Measurements from ENCODE around the gene SLC25A48. TPM values are rescaled to one million over a fixed set of nuclear protein-coding genes. Genes with fewer than 3 reads are reported as not detected.
A peak's percentile ranks its signal among the peaks of the same experiment; 100 is the strongest.

Gene SLC25A48
- total RNA-seq, 1 experiment from 2014 or later, result not detected

- DNase-seq, result no peak
- Histone ChIP-seq H3K9me2 (replicated peaks; ENCODE audit: insufficient read depth, low read length) (no peaks in the 10 kb centered on the region), H3K4me1 (ENCODE audit: low read length) (no peaks in the 10 kb centered on the region), H3K36me3 (ENCODE audit: insufficient read depth, low read length) (no peaks in the 10 kb centered on the region), H3K79me2 (ENCODE audit: low read length) (no peaks in the 10 kb centered on the region), H3K4me3 (ENCODE audit: low read length) (no peak overlapping the region), H3K27me3 (ENCODE audit: low read length) (no peaks in the 10 kb centered on the region), H2AFZ (ENCODE audit: low read length) (no peak overlapping the region), H3K27ac (ENCODE audit: low read length) (no peak overlapping the region), H3K9ac (ENCODE audit: low read length) (no peak overlapping the region), H3K9me3 (ENCODE audit: low read length) (no peaks in the 10 kb centered on the region), H4K20me1 (ENCODE audit: insufficient read depth, low read depth, low read length) (no peaks in the 10 kb centered on the region), H3K4me2 (ENCODE audit: low read depth, low read length, poor library complexity, severe bottlenecking) (no peak overlapping the region)
These were observed 6.3 kb upstream of the SLC25A48 start for GRCh38 chr5:135827965-135828781.

GRCh38 chr5:135828782-135829127 lies 5.7 kb upstream of the SLC25A48 start:
- no peaks in the 10 kb centered on the region for H3K27me3 ChIP-seq (ENCODE audit: low read length)
- H3K9ac ChIP-seq (ENCODE audit: low read length), result no peak overlapping the region
- H3K4me3 ChIP-seq (ENCODE audit: low read length), result no peak overlapping the region
- DNase-seq, result no peak
- H3K79me2 ChIP-seq (ENCODE audit: low read length), result no peaks in the 10 kb centered on the region
- no peak overlapping the region for H2AFZ ChIP-seq (ENCODE audit: low read length)
- H3K4me1 ChIP-seq (ENCODE audit: low read length), result no peaks in the 10 kb centered on the region
- no peak overlapping the region for H3K27ac ChIP-seq (ENCODE audit: low read length)
- H3K4me2 ChIP-seq (ENCODE audit: low read depth, low read length, poor library complexity, severe bottlenecking), result no peak overlapping the region
- H3K9me3 ChIP-seq (ENCODE audit: low read length), result no peaks in the 10 kb centered on the region
- H3K9me2 ChIP-seq (replicated peaks; ENCODE audit: insufficient read depth, low read length), result no peaks in the 10 kb centered on the region
- no peaks in the 10 kb centered on the region for H3K36me3 ChIP-seq (ENCODE audit: insufficient read depth, low read length)
- no peaks in the 10 kb centered on the region for H4K20me1 ChIP-seq (ENCODE audit: insufficient read depth, low read depth, low read length)

- no peaks in the 10 kb centered on the region for H3K79me2 ChIP-seq (ENCODE audit: low read length)
- no peak overlapping the region for H2AFZ ChIP-seq (ENCODE audit: low read length)
- no peak overlapping the region for H3K9ac ChIP-seq (ENCODE audit: low read length)
- no peaks in the 10 kb centered on the region for H3K27me3 ChIP-seq (ENCODE audit: low read length)
- H3K36me3 ChIP-seq (ENCODE audit: insufficient read depth, low read length), result no peaks in the 10 kb centered on the region
- H3K27ac ChIP-seq (ENCODE audit: low read length), result no peak overlapping the region
- H3K4me2 ChIP-seq (ENCODE audit: low read depth, low read length, poor library complexity, severe bottlenecking), result no peak overlapping the region
- no peaks in the 10 kb centered on the region for H4K20me1 ChIP-seq (ENCODE audit: insufficient read depth, low read depth, low read length)
- no peak for DNase-seq
- H3K4me1 ChIP-seq (ENCODE audit: low read length), result no peaks in the 10 kb centered on the region
- H3K9me3 ChIP-seq (ENCODE audit: low read length), result no peaks in the 10 kb centered on the region
- no peaks in the 10 kb centered on the region for H3K9me2 ChIP-seq (replicated peaks; ENCODE audit: insufficient read depth, low read length)
- no peak overlapping the region for H3K4me3 ChIP-seq (ENCODE audit: low read length)
These were observed 5.3 kb upstream of the SLC25A48 start for GRCh38 chr5:135829179-135829578.

GRCh38 chr5:135829681-135830383 lies 4.6 kb upstream of the SLC25A48 start:
- Histone ChIP-seq H3K9me3 (ENCODE audit: low read length) (no peaks in the 10 kb centered on the region), H3K4me2 (ENCODE audit: low read depth, low read length, poor library complexity, severe bottlenecking) (no peak overlapping the region), H3K9me2 (replicated peaks; ENCODE audit: insufficient read depth, low read length) (no peaks in the 10 kb centered on the region), H3K9ac (ENCODE audit: low read length) (no peak overlapping the region), H4K20me1 (ENCODE audit: insufficient read depth, low read depth, low read length) (no peaks in the 10 kb centered on the region), H3K27ac (ENCODE audit: low read length) (no peak overlapping the region), H3K27me3 (ENCODE audit: low read length) (no peaks in the 10 kb centered on the region), H2AFZ (ENCODE audit: low read length) (no peak overlapping the region), H3K36me3 (ENCODE audit: insufficient read depth, low read length) (no peaks in the 10 kb centered on the region), H3K4me1 (ENCODE audit: low read length) (no peaks in the 10 kb centered on the region), H3K79me2 (ENCODE audit: low read length) (no peaks in the 10 kb centered on the region), H3K4me3 (ENCODE audit: low read length) (no peak overlapping the region)
- peak; percentile 88 for DNase-seq

- H2AFZ ChIP-seq (ENCODE audit: low read length), result no peak overlapping the region
- H3K27ac ChIP-seq (ENCODE audit: low read length), result no peak overlapping the region
- no peaks in the 10 kb centered on the region for H3K36me3 ChIP-seq (ENCODE audit: insufficient read depth, low read length)
- no peaks in the 10 kb centered on the region for H3K79me2 ChIP-seq (ENCODE audit: low read length)
- no peaks in the 10 kb centered on the region for H4K20me1 ChIP-seq (ENCODE audit: insufficient read depth, low read depth, low read length)
- H3K9me2 ChIP-seq (replicated peaks; ENCODE audit: insufficient read depth, low read length), result no peaks in the 10 kb centered on the region
- no peak overlapping the region for H3K9ac ChIP-seq (ENCODE audit: low read length)
- no peaks in the 10 kb centered on the region for H3K4me1 ChIP-seq (ENCODE audit: low read length)
- H3K4me2 ChIP-seq (ENCODE audit: low read depth, low read length, poor library complexity, severe bottlenecking), result no peak overlapping the region
- H3K27me3 ChIP-seq (ENCODE audit: low read length), result no peaks in the 10 kb centered on the region
- no peaks in the 10 kb centered on the region for H3K9me3 ChIP-seq (ENCODE audit: low read length)
- no peak overlapping the region for H3K4me3 ChIP-seq (ENCODE audit: low read length)
- no peak for DNase-seq
These were observed 4.1 kb upstream of the SLC25A48 start for GRCh38 chr5:135830384-135830700.

GRCh38 chr5:135830876-135831275 lies 3.6 kb upstream of the SLC25A48 start:
- Histone ChIP-seq H3K9ac (ENCODE audit: low read length) (no peak overlapping the region), H3K9me2 (replicated peaks; ENCODE audit: insufficient read depth, low read length) (no peaks in the 10 kb centered on the region), H3K4me1 (ENCODE audit: low read length) (no peaks in the 10 kb centered on the region), H3K79me2 (ENCODE audit: low read length) (no peaks in the 10 kb centered on the region), H3K4me2 (ENCODE audit: low read depth, low read length, poor library complexity, severe bottlenecking) (no peak overlapping the region), H2AFZ (ENCODE audit: low read length) (no peak overlapping the region), H3K27ac (ENCODE audit: low read length) (no peak overlapping the region), H3K27me3 (ENCODE audit: low read length) (no peaks in the 10 kb centered on the region), H3K9me3 (ENCODE audit: low read length) (no peaks in the 10 kb centered on the region), H4K20me1 (ENCODE audit: insufficient read depth, low read depth, low read length) (no peaks in the 10 kb centered on the region), H3K36me3 (ENCODE audit: insufficient read depth, low read length) (no peaks in the 10 kb centered on the region), H3K4me3 (ENCODE audit: low read length) (no peak overlapping the region)
- no peak for DNase-seq

GRCh38 chr5:135831439-135831838 lies 3.0 kb upstream of the SLC25A48 start:
- H3K79me2 ChIP-seq (ENCODE audit: low read length), result no peaks in the 10 kb centered on the region
- H3K4me1 ChIP-seq (ENCODE audit: low read length), result no peaks in the 10 kb centered on the region
- no peak overlapping the region for H3K4me3 ChIP-seq (ENCODE audit: low read length)
- H3K9me3 ChIP-seq (ENCODE audit: low read length), result no peaks in the 10 kb centered on the region
- H3K4me2 ChIP-seq (ENCODE audit: low read depth, low read length, poor library complexity, severe bottlenecking), result no peak overlapping the region
- no peak overlapping the region for H3K9ac ChIP-seq (ENCODE audit: low read length)
- no peak for DNase-seq
- H3K27ac ChIP-seq (ENCODE audit: low read length), result no peak overlapping the region
- H3K27me3 ChIP-seq (ENCODE audit: low read length), result no peaks in the 10 kb centered on the region
- H2AFZ ChIP-seq (ENCODE audit: low read length), result no peak overlapping the region
- H3K36me3 ChIP-seq (ENCODE audit: insufficient read depth, low read length), result no peaks in the 10 kb centered on the region
- no peaks in the 10 kb centered on the region for H4K20me1 ChIP-seq (ENCODE audit: insufficient read depth, low read depth, low read length)
- H3K9me2 ChIP-seq (replicated peaks; ENCODE audit: insufficient read depth, low read length), result no peaks in the 10 kb centered on the region

- no peak overlapping the region for H3K4me3 ChIP-seq (ENCODE audit: low read length)
- H2AFZ ChIP-seq (ENCODE audit: low read length), result no peak overlapping the region
- H3K9me3 ChIP-seq (ENCODE audit: low read length), result no peaks in the 10 kb centered on the region
- H3K9me2 ChIP-seq (replicated peaks; ENCODE audit: insufficient read depth, low read length), result no peaks in the 10 kb centered on the region
- H3K27me3 ChIP-seq (ENCODE audit: low read length), result no peaks in the 10 kb centered on the region
- no peak overlapping the region for H3K9ac ChIP-seq (ENCODE audit: low read length)
- H4K20me1 ChIP-seq (ENCODE audit: insufficient read depth, low read depth, low read length), result no peaks in the 10 kb centered on the region
- H3K79me2 ChIP-seq (ENCODE audit: low read length), result no peaks in the 10 kb centered on the region
- H3K4me2 ChIP-seq (ENCODE audit: low read depth, low read length, poor library complexity, severe bottlenecking), result no peak overlapping the region
- H3K4me1 ChIP-seq (ENCODE audit: low read length), result no peaks in the 10 kb centered on the region
- DNase-seq, result no peak
- H3K27ac ChIP-seq (ENCODE audit: low read length), result no peak overlapping the region
- H3K36me3 ChIP-seq (ENCODE audit: insufficient read depth, low read length), result no peaks in the 10 kb centered on the region
These were observed 2.5 kb upstream of the SLC25A48 start for GRCh38 chr5:135831851-135832555.
